HepG2 (cell line): Measurements from ENCODE around the gene ASB8. TPM values are rescaled to one million over a fixed set of nuclear protein-coding genes. Genes with fewer than 3 reads are reported as not detected.

Source experiments
- ATAC-seq: fragments of 200-7000 bp; cut with Tn5 transposase; 3 replicates; pipeline ENCODE4 v1.9.1; 2020; ENCODE audit warnings: mild to moderate bottlenecking, moderate library complexity
- BruUV-seq: library from RNA; stranded (reverse); fragments of 400-500 nt; replicated peaks from 2 replicates; lab custom pipeline; 2021; lab: Mats Ljungman, UMichigan
- CTCF ChIA-PET: fragments of 300-600 bp; formaldehyde crosslinking; extraction: SDS; loops from one replicate; lab custom pipeline; 2021; ENCODE audit warnings: low total read pairs, inconsistent platforms, low intra/inter-chr PET ratio; lab: Yijun Ruan, JAX
- POLR2A ChIA-PET: fragments of 350-600 bp; sonication (Branson Sonifier 250); formaldehyde crosslinking; loops from one replicate; lab custom pipeline; 2020; ENCODE audit warnings: antibody characterized with exemption, inconsistent platforms; lab: Yijun Ruan, JAX
- DNase-seq: peaks from one replicate; pipeline ENCODE4 v3.0.0-alpha.2; 2015; ENCODE audit warnings: low spot score
- FAIRE-seq: peaks from 3 replicates; lab custom pipeline; 2011; peaks lifted over from hg19 to GRCh38; lab: Jason Lieb, UNC
- H2AFZ ChIP-seq: one replicate; pipeline ENCODE4 v1.6.1; 2011; ENCODE audit warnings: low read length, inconsistent platforms
- H3K27ac ChIP-seq: fragments of 300-600 bp; 3 replicates; pipeline ENCODE4 v1.8.0; 2011; ENCODE audit warnings: mixed run types, mild to moderate bottlenecking, mixed read lengths, low read length, inconsistent platforms; ENCODE audit not compliant: insufficient read depth; ENCODE audit errors: extremely low read length
- H3K27me3 ChIP-seq, 2 experiments: fragments of 200-600 bp in 1 of 2; 2 replicates in 1 of 2; 3 replicates in 1 of 2; pipeline versions ENCODE4 v1.6.0 to v1.8.0; 2011; ENCODE audit warnings: low read length in 2 of 2, mild to moderate bottlenecking in 2 of 2, moderate library complexity in 2 of 2, inconsistent platforms in 1 of 2; ENCODE audit not compliant: insufficient read depth in 2 of 2, control insufficient read depth in 1 of 2
- H3K36me3 ChIP-seq, 2 experiments: fragments of 200-600 bp in 1 of 2; replicated peaks in 1 of 2; 2 replicates in 1 of 2; 3 replicates in 1 of 2; pipeline versions ENCODE4 v1.5.1 to v1.8.0; 2011; ENCODE audit warnings: low read length in 2 of 2, inconsistent platforms in 1 of 2; ENCODE audit not compliant: insufficient read depth in 2 of 2, control insufficient read depth in 1 of 2
- H3K4me1 ChIP-seq: 2 replicates; pipeline ENCODE4 v1.5.1; 2012; ENCODE audit warnings: low read length, inconsistent platforms; ENCODE audit not compliant: insufficient read depth
- H3K4me2 ChIP-seq: 2 replicates; pipeline ENCODE4 v1.6.0; 2011; ENCODE audit warnings: low read depth, low read length, inconsistent platforms
- H3K4me3 ChIP-seq, 3 experiments: fragments of 200-600 bp in 1 of 3; sonication (generic), shearing (Covaris generic) in 1 of 3; replicated peaks in 1 of 3; 2 replicates each; pipeline ENCODE4 v1.5.1; 2011 to 2016; ENCODE audit warnings: low read length in 3 of 3, inconsistent platforms in 2 of 3, low read depth in 2 of 3, mild to moderate bottlenecking in 2 of 3, control low read depth in 1 of 3, mixed read lengths in 1 of 3; ENCODE audit not compliant: insufficient read depth in 1 of 3
- H3K79me2 ChIP-seq: one replicate; pipeline ENCODE4 v1.6.1; 2011; ENCODE audit warnings: low read length, inconsistent platforms; ENCODE audit not compliant: insufficient read depth
- H3K9ac ChIP-seq: 2 replicates; pipeline ENCODE4 v1.6.0; 2011; ENCODE audit warnings: mild to moderate bottlenecking, low read depth, low read length, inconsistent platforms; ENCODE audit not compliant: insufficient read depth
- H3K9me3 ChIP-seq: 2 replicates; pipeline ENCODE4 v1.5.1; 2012; ENCODE audit warnings: mild to moderate bottlenecking, low read length
- H4K20me1 ChIP-seq: 2 replicates; pipeline ENCODE4 v1.6.0; 2011; ENCODE audit warnings: inconsistent platforms, mild to moderate bottlenecking, low read length, moderate library complexity; ENCODE audit not compliant: insufficient read depth
- CBFB ChIP-seq: sonication (generic); formaldehyde crosslinking; IDR thresholded peaks from 2 replicates; pipeline ENCODE4 v1.4.0; 2020; ENCODE audit warnings: missing genetic modification reagents
- CHD2 ChIP-seq: IDR thresholded peaks from 2 replicates; pipeline ENCODE4 v1.6.1; 2011; ENCODE audit warnings: low read depth, low read length, improper control_type of control experiment
- FOXA1 ChIP-seq, 2 experiments: fragments of 450-650 bp in 1 of 2; sonication (generic) in 1 of 2; formaldehyde crosslinking in 1 of 2; IDR thresholded peaks; 2 replicates each; pipeline versions ENCODE4 v1.4.0 to v1.6.1; 2016 to 2020; ENCODE audit warnings: missing genetic modification reagents in 1 of 2
- HIVEP1 ChIP-seq: sonication (generic); formaldehyde crosslinking; IDR thresholded peaks from 2 replicates; pipeline ENCODE4 v1.4.0; 2020; ENCODE audit warnings: mild to moderate bottlenecking, missing genetic modification reagents
- KDM3A ChIP-seq: IDR thresholded peaks from 2 replicates; pipeline ENCODE4 v1.6.1; 2018; ENCODE audit warnings: low read depth, missing compliant biosample characterization
- MAFG ChIP-seq: sonication (generic); formaldehyde crosslinking; IDR thresholded peaks from 2 replicates; pipeline ENCODE4 v1.5.1; 2020; ENCODE audit warnings: mild to moderate bottlenecking, missing genetic modification reagents
- MBNL3 ChIP-seq: fragments of 250-450 bp; sonication (Bioruptor Pico); conservative IDR thresholded peaks from 2 replicates; pipeline ENCODE4 v1.8.0; 2022; ENCODE audit warnings: mild to moderate bottlenecking, inconsistent platforms
- NFYB ChIP-seq: sonication (generic); formaldehyde crosslinking; IDR thresholded peaks from 2 replicates; pipeline ENCODE4 v1.4.0; 2020; ENCODE audit warnings: missing genetic modification reagents
- SRSF9 ChIP-seq: fragments of 200-400 bp; formaldehyde crosslinking; IDR thresholded peaks from 2 replicates; pipeline ENCODE4 v1.6.1; 2018; ENCODE audit warnings: borderline replicate concordance, mild to moderate bottlenecking, low read depth, low read length; ENCODE audit not compliant: insufficient read depth, poor library complexity, severe bottlenecking
- ZIK1 ChIP-seq: sonication (generic); formaldehyde crosslinking; IDR thresholded peaks from 2 replicates; pipeline ENCODE4 v1.5.0; 2020; ENCODE audit warnings: mild to moderate bottlenecking, low read depth, missing genetic modification reagents, borderline replicate concordance
- ZNF124 ChIP-seq: sonication (generic); formaldehyde crosslinking; IDR thresholded peaks from 2 replicates; pipeline ENCODE4 v1.4.0; 2020; ENCODE audit warnings: missing genetic modification reagents
- ZNF275 ChIP-seq: sonication (generic); formaldehyde crosslinking; IDR thresholded peaks from 2 replicates; pipeline ENCODE4 v1.8.0; 2022; ENCODE audit warnings: missing genetic modification reagents, mild to moderate bottlenecking, inconsistent platforms, borderline replicate concordance
- ZNF557 ChIP-seq: sonication (generic); formaldehyde crosslinking; IDR thresholded peaks from 2 replicates; pipeline ENCODE4 v1.4.0; 2020; ENCODE audit warnings: missing genetic modification reagents
- ZNF709 ChIP-seq: sonication (generic); formaldehyde crosslinking; IDR thresholded peaks from 2 replicates; pipeline ENCODE4 v1.5.0; 2020; ENCODE audit warnings: mild to moderate bottlenecking, missing genetic modification reagents
- ZNF839 ChIP-seq: sonication (generic); formaldehyde crosslinking; IDR thresholded peaks from 2 replicates; pipeline ENCODE4 v1.4.0; 2020; ENCODE audit warnings: missing genetic modification reagents, mild to moderate bottlenecking, borderline replicate concordance
- WGBS: methylation state at CpG from one replicate; pipeline ENCODE4 v1.1.6; 2017; ENCODE audit warnings: low lambda C conversion rate; 5-methylcytosine and 5-hydroxymethylcytosine counted together
- in situ Hi-C: cut with HindIII; loops from 2 replicates; pipeline ENCODE4 v1.10.0; 2017; ENCODE audit warnings: low pct_unique_long_range_greater_than_20kb; ENCODE audit not compliant: extremely low pct_ligation_motif_present
- intact Hi-C: fragments of 100-400 bp; cut with micrococcal nuclease; formaldehyde crosslinking; loops from one replicate; pipeline ENCODE4 v1.10.0; 2022; ENCODE audit not compliant: unreplicated experiment
- polyA plus RNA-seq, 8 experiments: library from polyadenylated mRNA; depleted of rRNA in 3 of 8; stranded (reverse) in 7 of 8; unstranded in 1 of 8; fragments of >200 nt; fragmentation: Illumina TruSeq in 4 of 8; extraction: Trizol in 4 of 8; gene quantifications; 2 replicates each; pipeline versions ENCODE4 v1.2.1 to v1.2.3, GENCODE V29; 2011 to 2016; ENCODE audit warnings: low read depth in 4 of 8, missing spikeins in 1 of 8, mixed read lengths in 1 of 8; ENCODE audit not compliant: insufficient read depth in 1 of 8
- total RNA-seq, 5 experiments: library from RNA; depleted of rRNA; stranded (reverse); fragments of >200 nt; fragmentation: Illumina TruSeq; extraction: Trizol; gene quantifications; 2 replicates each; pipeline ENCODE4 v1.2.3, GENCODE V29; 2016; ENCODE audit warnings: low read depth in 1 of 5

The ASB8 gene
- total and polyA plus RNA-seq, 2 of the 13 experiments (the other 11 are each of a cell fraction or from before 2014, with no cell fraction given) = 14.0 to 15.5 TPM

- FAIRE-seq (no peak), DNase-seq (no peak)
- in situ Hi-C loops = loop anchor here (10.0 kb wide), 3 partner anchors 78 to 258 kb away; partner anchors contain the start of gene VDR
- no TSS peak for BruUV-seq
- TF ChIP-seq KDM3A (no peak), CBFB (no peak), MAFG (CRISPR knock-in tag) (no peak), ZNF275 (CRISPR knock-in tag) (no peak), FOXA1 (IDR thresholded peaks at IDR 0.05) (no peak), FOXA1 (CRISPR knock-in tag; IDR thresholded peaks at IDR 0.05) (no peak), ZIK1 (CRISPR knock-in tag) (no peak), CHD2 (no peak), NFYB (CRISPR knock-in tag) (no peak), ZNF839 (CRISPR knock-in tag) (no peak), HIVEP1 (CRISPR knock-in tag) (no peak), ZNF557 (CRISPR knock-in tag) (no peak), MBNL3 (CRISPR knock-in tag) (no peak), SRSF9 (no peak), ZNF709 (CRISPR knock-in tag) (no peak), ZNF124 (CRISPR knock-in tag) (no peak)
- TF ChIP-seq, all 625 proteins: peak for 0
- no peak overlapping the region for H2AFZ ChIP-seq
- no peak overlapping the region for H3K27ac ChIP-seq
- no peaks in the 10 kb centered on the region for H3K9me3 ChIP-seq
- H3K9ac ChIP-seq = no peak overlapping the region
- intact Hi-C loops = loop anchor here (10.0 kb wide), 1 partner anchor 218 kb away; no protein-coding TSS in a partner anchor
- peaks cover 8% of the 10 kb centered on the region; the same call in 1 of the 2 replicates for H3K4me1 ChIP-seq
- H4K20me1 ChIP-seq = no peaks in the 10 kb centered on the region
- no peak overlapping the region for H3K4me2 ChIP-seq
- WGBS = 24% methylated on average over 5 of the region's 5 CpGs
- H3K79me2 ChIP-seq = no peaks in the 10 kb centered on the region
- H3K27me3 ChIP-seq = no peaks in the 10 kb centered on the region
- no peak for ATAC-seq
- ChIA-PET POLR2A (no interaction called here), CTCF (interaction anchor here (1.3 kb wide), 1 partner anchor 263 kb away, joined by 6 read pairs; no protein-coding TSS in a partner anchor)
- no peak overlapping the region for H3K4me3 ChIP-seq
- no peaks in the 10 kb centered on the region for H3K36me3 ChIP-seq
These were observed 5.9 kb upstream of the ASB8 start for GRCh38 chr12:48163150-48163747.
